Caco-2 (cell line): ENCODE measurements around the gene DACT1. TPM values are rescaled to one million over a fixed set of nuclear protein-coding genes. Genes with fewer than 3 reads are reported as not detected.

Experiments
- BruUV-seq: library from RNA; stranded (reverse); fragments of 400-500 nt; replicated peaks from 2 replicates; lab custom pipeline; 2021; lab: Mats Ljungman, UMichigan
- CTCF ChIA-PET: fragments of 300-600 bp; sonication (Branson Sonifier 250); formaldehyde crosslinking; loops from one replicate; lab custom pipeline; 2022; ENCODE audit warnings: antibody characterized with exemption; lab: Charles Lee
- POLR2A ChIA-PET: fragments of 300-600 bp; sonication (Branson Sonifier 250); formaldehyde crosslinking; loops from one replicate; lab custom pipeline; 2022; ENCODE audit warnings: antibody characterized with exemption; lab: Charles Lee
- DNase-seq, 2 experiments: peaks; one replicate each; pipeline versions ENCODE4 v3.0.0 to v3.0.0-alpha.2; 2020 to 2022
- H3K27me3 ChIP-seq: replicated peaks from 2 replicates; pipeline ENCODE4 v1.6.0; 2011; ENCODE audit warnings: low read length; ENCODE audit not compliant: control insufficient read depth, insufficient read depth
- H3K36me3 ChIP-seq: 2 replicates; pipeline ENCODE4 v1.5.1; 2011; ENCODE audit warnings: low read length; ENCODE audit not compliant: control insufficient read depth, insufficient read depth
- H3K4me1 ChIP-seq: fragments of 250-450 bp; sonication (Bioruptor Pico); 2 replicates; pipeline ENCODE4 v1.5.1; 2020; ENCODE audit warnings: mild to moderate bottlenecking
- H3K4me3 ChIP-seq: 2 replicates; pipeline ENCODE4 v1.5.1; 2011; ENCODE audit warnings: low read depth, mild to moderate bottlenecking, control low read depth, low read length
- H3K9me3 ChIP-seq: fragments of 250-450 bp; sonication (Bioruptor Pico); 2 replicates; pipeline ENCODE4 v1.5.1; 2020; ENCODE audit warnings: mild to moderate bottlenecking, moderate library complexity
- H3K27ac Mint-ChIP-seq: one replicate; pipeline ENCODE4 v1.8.0; 2022; ENCODE audit warnings: mixed read lengths; ENCODE audit not compliant: unreplicated experiment
- H3K27me3 Mint-ChIP-seq: one replicate; pipeline ENCODE4 v1.8.0; 2022; ENCODE audit warnings: mixed read lengths; ENCODE audit not compliant: insufficient read depth, unreplicated experiment
- H3K36me3 Mint-ChIP-seq: one replicate; pipeline ENCODE4 v1.8.0; 2022; ENCODE audit warnings: mild to moderate bottlenecking, mixed read lengths; ENCODE audit not compliant: insufficient read depth, unreplicated experiment
- H3K4me1 Mint-ChIP-seq: one replicate; pipeline ENCODE4 v1.8.0; 2022; ENCODE audit warnings: low read depth, mixed read lengths; ENCODE audit not compliant: unreplicated experiment
- H3K4me3 Mint-ChIP-seq: one replicate; pipeline ENCODE4 v1.8.0; 2022; ENCODE audit warnings: mild to moderate bottlenecking, moderate library complexity, mixed read lengths; ENCODE audit not compliant: unreplicated experiment
- H3K9me3 Mint-ChIP-seq: one replicate; pipeline ENCODE4 v1.8.0; 2022; ENCODE audit warnings: mixed read lengths; ENCODE audit not compliant: unreplicated experiment
- CTCF ChIP-seq, 2 experiments: fragments of 200-600 bp in 1 of 2; IDR thresholded peaks; 1 replicate in 1 of 2; 2 replicates in 1 of 2; pipeline versions ENCODE4 v1.5.1 to v1.8.0; 2011 to 2022; ENCODE audit warnings: antibody characterized with exemption in 1 of 2, control low read depth in 1 of 2, inconsistent platforms in 1 of 2, low read depth in 1 of 2, low read length in 1 of 2, mild to moderate bottlenecking in 1 of 2, moderate library complexity in 1 of 2; ENCODE audit not compliant: insufficient read depth in 1 of 2, severe bottlenecking in 1 of 2, unreplicated experiment in 1 of 2
- intact Hi-C: fragments of 100-400 bp; cut with micrococcal nuclease; formaldehyde crosslinking; loops from one replicate; pipeline ENCODE4 v1.10.0; 2022; ENCODE audit not compliant: unreplicated experiment
- total RNA-seq: library from RNA; stranded (reverse); gene quantifications from 2 replicates; pipeline ENCODE4 v1.2.3, GENCODE V29; 2022

The DACT1 gene
- total RNA-seq, 1 experiment from 2014 or later = 0.23 TPM

GRCh38 chr14:58641509-58641908, 3.7 kb downstream of the DACT1 start:
- CTCF ChIA-PET = no interaction called here
- H3K4me3 Mint-ChIP-seq = no peak overlapping the region
- Histone ChIP-seq H3K4me3 (no peak overlapping the region), H3K9me3 (no peaks in the 10 kb centered on the region), H3K4me1 (peaks cover 8% of the 10 kb centered on the region; the same call in 1 of the 2 replicates), H3K36me3 (no peaks in the 10 kb centered on the region), H3K27me3 (no peaks in the 10 kb centered on the region; the same call in 1 of the 2 replicates)
- no peak for TF ChIP-seq CTCF (IDR thresholded peaks at IDR 0.05; ENCODE audit: insufficient read depth in 1 of 2, low read depth in 1 of 2, low read length in 1 of 2, severe bottlenecking in 1 of 2, unreplicated experiment in 1 of 2)
- H3K27me3 Mint-ChIP-seq = peaks cover 10% of the 10 kb centered on the region
- no peaks in the 10 kb centered on the region for H3K4me1 Mint-ChIP-seq
- H3K9me3 Mint-ChIP-seq = no peaks in the 10 kb centered on the region
- no peak overlapping the region for H3K27ac Mint-ChIP-seq
- DNase-seq = no peak
- peaks cover 4% of the 10 kb centered on the region for H3K36me3 Mint-ChIP-seq
- POLR2A ChIA-PET = no interaction called here
- intact Hi-C loops = loop anchor here (5.0 kb wide), 1 partner anchor 186 kb away; no protein-coding TSS in a partner anchor
- BruUV-seq = no TSS peak

- Mint-ChIP-seq H3K36me3 (no peaks in the 10 kb centered on the region), H3K27ac (no peak overlapping the region), H3K9me3 (no peaks in the 10 kb centered on the region), H3K27me3 (peaks cover 5% of the 10 kb centered on the region), H3K4me3 (no peak overlapping the region), H3K4me1 (no peaks in the 10 kb centered on the region)
- DNase-seq = no peak
- Histone ChIP-seq H3K4me1 (peaks cover 7% of the 10 kb centered on the region; the same call in 1 of the 2 replicates), H3K27me3 (no peaks in the 10 kb centered on the region; the same call in 1 of the 2 replicates), H3K4me3 (no peak overlapping the region), H3K36me3 (no peaks in the 10 kb centered on the region), H3K9me3 (no peaks in the 10 kb centered on the region)
- intact Hi-C loops = loop anchor here (5.0 kb wide), 1 partner anchor 184 kb away; no protein-coding TSS in a partner anchor
- CTCF ChIA-PET = interaction anchor here (0.6 kb wide), 1 partner anchor 146 kb away, joined by 4 read pairs; no protein-coding TSS in a partner anchor
- BruUV-seq = no TSS peak
- POLR2A ChIA-PET = no interaction called here
- no peak for TF ChIP-seq CTCF (IDR thresholded peaks at IDR 0.05; ENCODE audit: insufficient read depth in 1 of 2, low read depth in 1 of 2, low read length in 1 of 2, severe bottlenecking in 1 of 2, unreplicated experiment in 1 of 2)
Measured at GRCh38 chr14:58643366-58643765, 5.6 kb downstream of the DACT1 start.

- Histone ChIP-seq H3K9me3 (no peaks in the 10 kb centered on the region), H3K27me3 (no peaks in the 10 kb centered on the region), H3K4me3 (no peak overlapping the region), H3K4me1 (no peaks in the 10 kb centered on the region), H3K36me3 (no peaks in the 10 kb centered on the region)
- POLR2A ChIA-PET = no interaction called here
- no TSS peak for BruUV-seq
- H3K9me3 Mint-ChIP-seq = no peaks in the 10 kb centered on the region
- H3K36me3 Mint-ChIP-seq = no peaks in the 10 kb centered on the region
- intact Hi-C loops = no loop called here
- H3K4me3 Mint-ChIP-seq = no peak overlapping the region
- peak in 1 of 2 experiments; percentile 35 for DNase-seq
- no peak for TF ChIP-seq CTCF (IDR thresholded peaks at IDR 0.05; ENCODE audit: insufficient read depth in 1 of 2, low read depth in 1 of 2, low read length in 1 of 2, severe bottlenecking in 1 of 2, unreplicated experiment in 1 of 2)
- CTCF ChIA-PET = no interaction called here
- H3K27ac Mint-ChIP-seq = no peak overlapping the region
- no peaks in the 10 kb centered on the region for H3K4me1 Mint-ChIP-seq
- H3K27me3 Mint-ChIP-seq = no peaks in the 10 kb centered on the region
Measured at GRCh38 chr14:58645641-58646040, 7.9 kb downstream of the DACT1 start.
